Stimulated activated CD4-positive, alpha-beta T cell treated with anti-CD3 and anti-CD28 coated beads, Interleukin-15, amount 100 ng/mL, for 24 hours (primary cell): ENCODE data around the gene RND3.

Experiments used
- DNase-seq: peaks from one replicate; pipeline ENCODE4 v3.0.0-alpha.2; 2020

RND3 gene

DNA sequence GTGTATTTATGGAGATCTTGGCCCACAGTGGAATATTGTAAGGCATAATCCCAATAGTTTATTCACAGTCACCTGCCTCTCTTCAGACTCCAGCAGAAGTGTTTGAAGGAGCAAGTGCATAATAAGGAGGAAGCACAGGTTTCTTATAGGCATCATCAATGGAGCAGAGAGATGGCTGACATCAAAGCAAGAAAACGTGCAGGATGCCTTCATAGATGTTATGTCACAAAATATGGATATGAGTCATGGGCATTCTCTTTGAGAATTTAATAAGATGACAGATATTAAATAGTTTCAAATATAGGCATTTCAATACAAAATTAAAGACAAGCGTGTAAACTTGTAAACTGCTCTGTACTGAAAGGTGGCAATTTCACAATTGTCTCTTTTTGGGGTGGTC lies 4.0 kb upstream of the RND3 start:
- no peak for DNase-seq

DNA sequence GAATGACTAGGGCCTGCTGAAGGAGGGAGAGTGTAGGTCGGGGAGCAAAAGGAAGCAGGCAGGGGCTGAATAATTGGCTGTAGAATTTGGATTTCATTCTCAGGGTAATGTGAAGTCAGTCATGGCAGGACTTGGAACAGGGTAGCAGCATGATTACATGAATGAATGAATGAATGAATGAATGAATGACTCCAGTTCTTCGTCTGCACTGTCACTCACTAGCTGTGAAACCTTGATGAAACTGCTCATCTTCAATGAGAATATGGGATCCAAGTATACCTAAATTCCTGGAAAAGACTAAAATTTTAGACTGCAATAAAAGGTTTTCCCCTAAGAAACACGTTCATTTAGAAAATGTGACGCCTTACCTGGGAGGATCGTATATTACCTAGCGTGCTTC lies 3.0 kb upstream of the RND3 start:
- DNase-seq: no peak

- DNase-seq: peak; percentile 1
These were observed 655 bp downstream of the RND3 start for GRCh38 chr2:150486539-150487484.

GRCh38 chr2:150485871-150486538 lies 1.5 kb downstream of the RND3 start:
- peak; percentile 25 for DNase-seq

DNA sequence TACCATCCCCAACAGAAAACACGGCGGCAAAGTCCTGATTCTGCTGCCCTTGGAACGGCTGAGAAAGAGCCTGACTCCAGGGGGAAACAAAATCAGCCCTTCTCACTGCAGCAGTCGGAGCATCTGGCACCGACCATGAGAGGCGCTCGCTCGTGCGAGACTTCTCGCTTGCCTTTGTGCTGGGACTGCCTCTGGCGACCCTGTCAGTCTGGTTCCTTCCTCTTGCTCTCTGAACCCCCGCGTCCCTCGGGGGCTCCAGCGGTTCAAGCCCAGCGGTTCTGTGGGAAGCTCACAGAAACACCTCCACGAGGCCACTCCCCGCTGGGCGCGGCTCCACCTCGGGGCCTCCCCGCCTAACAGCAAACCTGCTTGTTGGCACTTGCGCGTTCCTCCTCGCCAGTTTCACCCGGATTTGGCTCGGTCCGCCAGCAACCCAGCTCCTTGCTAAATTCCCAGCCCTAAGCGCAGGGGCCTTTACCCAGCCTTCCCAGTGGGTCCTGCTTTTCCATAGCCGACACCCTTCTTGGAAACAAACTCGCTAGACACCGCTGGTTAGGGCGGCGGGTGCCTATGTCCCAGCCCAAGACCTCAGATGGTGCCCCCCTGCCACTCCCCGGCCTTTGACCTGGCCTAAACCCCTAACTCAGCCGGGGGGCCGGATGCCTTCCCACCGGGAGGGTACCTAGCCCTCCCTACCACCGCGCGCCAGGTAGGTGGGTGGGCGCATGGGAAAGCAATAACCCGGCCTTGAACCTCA lies 2.2 kb downstream of the RND3 start:
- peak; percentile 32 for DNase-seq

GRCh38 chr2:150484461-150485021 lies 2.9 kb downstream of the RND3 start:
- no peak for DNase-seq

GRCh38 chr2:150484006-150484405 lies 3.5 kb downstream of the RND3 start:
- no peak for DNase-seq

GRCh38 chr2:150483532-150483931 lies 3.9 kb downstream of the RND3 start:
- DNase-seq: no peak

DNA sequence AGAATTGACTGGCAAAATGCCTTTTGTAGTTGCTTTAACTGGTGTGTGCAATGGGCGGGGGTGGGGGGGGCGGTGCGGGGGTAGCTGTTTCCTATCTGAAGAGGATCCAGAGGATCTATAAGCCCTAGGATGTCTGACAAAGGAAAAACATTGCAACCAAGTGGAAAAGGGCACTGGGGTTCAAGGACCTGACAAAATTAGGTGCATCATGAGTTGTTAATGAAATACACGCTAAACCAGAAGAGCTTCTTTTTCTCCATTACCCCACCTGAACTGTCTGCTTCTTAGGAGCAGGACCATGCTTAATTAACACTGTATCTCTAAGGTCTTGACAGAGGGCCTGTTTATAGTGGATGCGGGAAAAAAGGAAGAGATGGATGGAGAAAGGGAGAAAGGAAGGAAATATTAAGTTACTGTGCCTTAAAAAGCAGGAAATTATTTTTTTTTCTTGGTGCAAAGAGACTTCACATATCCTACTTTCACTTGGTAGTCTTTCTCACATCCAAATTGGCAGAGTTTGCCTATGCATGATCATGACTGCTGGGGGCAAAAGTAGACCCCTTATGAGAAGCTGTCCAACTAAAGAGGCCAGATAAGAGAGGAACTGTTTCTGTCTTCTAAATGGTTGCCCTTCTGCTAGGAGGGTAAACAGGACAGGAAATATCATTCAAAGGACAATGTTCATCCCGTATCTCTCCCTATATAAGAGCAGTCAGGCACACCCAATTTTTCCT lies 4.6 kb downstream of the RND3 start:
- DNase-seq: no peak

GRCh38 chr2:150482111-150482510 lies 5.4 kb downstream of the RND3 start:
- DNase-seq: no peak

DNA sequence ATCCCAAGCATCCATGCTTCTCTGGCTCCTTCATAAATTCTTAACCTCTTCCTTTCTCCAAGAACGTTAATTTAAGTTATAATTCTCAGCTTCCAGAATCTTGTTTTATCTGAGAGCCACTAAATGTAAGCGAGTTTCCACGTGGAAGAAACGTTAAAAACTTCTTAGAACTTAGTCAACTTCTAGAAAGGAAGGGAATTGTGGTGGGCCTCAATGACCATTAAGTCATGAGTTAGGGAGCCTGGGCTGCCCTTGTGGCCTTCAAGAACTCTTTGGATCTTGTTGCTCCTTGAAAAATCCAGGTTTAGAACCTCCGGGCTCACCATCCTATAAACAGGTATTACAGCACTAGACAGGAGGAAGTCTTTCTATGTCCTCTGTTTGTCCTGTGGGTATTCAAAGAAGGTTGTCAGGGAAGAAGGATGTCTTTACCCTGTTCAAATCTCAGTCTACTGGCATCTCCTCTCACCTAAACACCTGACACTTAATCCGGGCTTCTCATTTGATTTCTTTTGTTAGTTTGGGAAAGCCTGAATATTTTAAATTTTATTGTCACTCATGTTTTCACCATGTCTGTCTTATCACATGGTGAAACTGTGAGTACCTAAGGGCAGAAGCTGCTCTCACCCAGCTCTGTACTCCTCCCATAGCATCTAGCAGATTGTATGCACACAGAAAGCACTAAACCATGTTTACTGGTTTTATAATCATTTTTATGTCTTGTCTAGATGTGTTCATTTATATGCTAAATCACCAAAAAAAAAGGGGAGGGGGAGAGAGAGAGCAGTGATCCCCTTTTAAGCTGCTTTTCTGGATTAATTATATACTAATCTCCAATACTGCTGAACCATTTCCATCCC lies 6.3 kb downstream of the RND3 start:
- DNase-seq: no peak

GRCh38 chr2:150480241-150480640 lies 7.2 kb downstream of the RND3 start:
- no peak for DNase-seq

- no peak for DNase-seq
These were observed 8.2 kb downstream of the RND3 start for GRCh38 chr2:150479075-150479915.

GRCh38 chr2:150478200-150478974 lies 9.1 kb downstream of the RND3 start:
- DNase-seq: no peak

DNA sequence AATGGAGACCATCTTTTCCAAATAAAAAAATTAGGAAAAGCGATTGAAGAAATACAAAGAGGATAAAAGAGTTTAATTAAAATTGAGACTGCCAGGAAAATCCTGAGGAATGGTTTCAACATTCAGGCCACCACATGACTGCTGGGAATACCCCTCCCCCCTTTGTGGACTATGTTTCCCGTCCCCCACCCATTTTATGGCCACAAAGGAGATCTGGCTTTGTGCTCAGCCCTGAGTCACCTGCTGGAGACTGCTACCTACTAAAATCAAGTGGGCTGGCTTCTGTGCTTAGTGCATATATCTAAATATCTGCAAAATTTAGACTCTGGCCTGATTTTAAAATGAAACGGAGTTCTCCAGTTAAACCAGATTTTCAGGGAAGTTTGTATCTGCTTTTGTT lies 10.1 kb downstream of the RND3 start:
- DNase-seq: no peak

- no peak for DNase-seq
These were observed 10.6 kb downstream of the RND3 start for GRCh38 chr2:150476809-150477302.

GRCh38 chr2:150476286-150476685 lies 11.2 kb downstream of the RND3 start:
- no peak for DNase-seq

DNA sequence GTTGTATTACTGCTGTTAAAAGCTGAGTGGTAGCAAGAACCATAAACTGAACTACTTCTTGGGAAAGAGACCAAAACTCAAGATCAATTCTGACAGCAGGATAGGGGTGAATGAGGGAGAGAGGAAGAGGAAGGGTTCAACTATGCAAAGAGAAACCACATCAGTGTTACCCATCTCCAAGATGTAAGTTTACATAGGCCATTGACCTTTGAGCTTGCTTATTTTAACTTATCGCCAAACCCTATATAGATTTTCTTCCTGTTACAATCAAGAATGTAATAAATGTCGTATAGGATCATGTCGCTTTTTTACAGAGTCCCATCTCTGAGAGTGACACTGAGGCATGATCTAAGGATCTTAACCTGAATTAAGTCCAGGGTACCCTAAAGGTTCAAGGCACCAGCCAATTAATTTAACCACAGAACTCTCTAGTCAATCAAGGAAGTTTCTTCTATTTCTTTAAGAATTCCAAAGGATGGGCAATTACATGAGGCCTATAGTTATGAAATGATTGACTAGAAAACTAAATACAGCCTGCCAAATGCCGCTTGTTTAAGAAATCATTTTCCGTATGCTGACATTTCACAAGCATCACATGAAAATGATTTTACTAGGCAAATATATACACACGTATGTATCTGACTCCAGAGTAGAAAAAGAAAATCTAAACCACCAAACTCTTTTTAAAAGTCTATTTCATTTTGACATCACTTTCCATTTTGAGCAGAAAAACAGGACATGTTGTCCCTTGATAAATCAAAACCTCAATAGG lies 11.8 kb downstream of the RND3 start:
- no peak for DNase-seq
